Caco-2 (cell line): ENCODE results near the gene STEAP3. TPM values are rescaled to one million over a fixed set of nuclear protein-coding genes. Genes with fewer than 3 reads are reported as not detected.
A peak's percentile ranks its signal among the peaks of the same experiment; 100 is the strongest.

Experiments
- BruUV-seq: library from RNA; stranded (reverse); fragments of 400-500 nt; replicated peaks from 2 replicates; lab custom pipeline; 2021; lab: Mats Ljungman, UMichigan
- CTCF ChIA-PET: fragments of 300-600 bp; sonication (Branson Sonifier 250); formaldehyde crosslinking; loops from one replicate; lab custom pipeline; 2022; ENCODE audit warnings: antibody characterized with exemption; lab: Charles Lee
- POLR2A ChIA-PET: fragments of 300-600 bp; sonication (Branson Sonifier 250); formaldehyde crosslinking; loops from one replicate; lab custom pipeline; 2022; ENCODE audit warnings: antibody characterized with exemption; lab: Charles Lee
- DNase-seq, 2 experiments: peaks; one replicate each; pipeline versions ENCODE4 v3.0.0 to v3.0.0-alpha.2; 2020 to 2022
- H3K27me3 ChIP-seq: replicated peaks from 2 replicates; pipeline ENCODE4 v1.6.0; 2011; ENCODE audit warnings: low read length; ENCODE audit not compliant: control insufficient read depth, insufficient read depth
- H3K36me3 ChIP-seq: 2 replicates; pipeline ENCODE4 v1.5.1; 2011; ENCODE audit warnings: low read length; ENCODE audit not compliant: control insufficient read depth, insufficient read depth
- H3K4me1 ChIP-seq: fragments of 250-450 bp; sonication (Bioruptor Pico); 2 replicates; pipeline ENCODE4 v1.5.1; 2020; ENCODE audit warnings: mild to moderate bottlenecking
- H3K4me3 ChIP-seq: 2 replicates; pipeline ENCODE4 v1.5.1; 2011; ENCODE audit warnings: low read depth, mild to moderate bottlenecking, control low read depth, low read length
- H3K9me3 ChIP-seq: fragments of 250-450 bp; sonication (Bioruptor Pico); 2 replicates; pipeline ENCODE4 v1.5.1; 2020; ENCODE audit warnings: mild to moderate bottlenecking, moderate library complexity
- H3K27ac Mint-ChIP-seq: one replicate; pipeline ENCODE4 v1.8.0; 2022; ENCODE audit warnings: mixed read lengths; ENCODE audit not compliant: unreplicated experiment
- H3K27me3 Mint-ChIP-seq: one replicate; pipeline ENCODE4 v1.8.0; 2022; ENCODE audit warnings: mixed read lengths; ENCODE audit not compliant: insufficient read depth, unreplicated experiment
- H3K36me3 Mint-ChIP-seq: one replicate; pipeline ENCODE4 v1.8.0; 2022; ENCODE audit warnings: mild to moderate bottlenecking, mixed read lengths; ENCODE audit not compliant: insufficient read depth, unreplicated experiment
- H3K4me1 Mint-ChIP-seq: one replicate; pipeline ENCODE4 v1.8.0; 2022; ENCODE audit warnings: low read depth, mixed read lengths; ENCODE audit not compliant: unreplicated experiment
- H3K4me3 Mint-ChIP-seq: one replicate; pipeline ENCODE4 v1.8.0; 2022; ENCODE audit warnings: mild to moderate bottlenecking, moderate library complexity, mixed read lengths; ENCODE audit not compliant: unreplicated experiment
- H3K9me3 Mint-ChIP-seq: one replicate; pipeline ENCODE4 v1.8.0; 2022; ENCODE audit warnings: mixed read lengths; ENCODE audit not compliant: unreplicated experiment
- CTCF ChIP-seq, 2 experiments: fragments of 200-600 bp in 1 of 2; IDR thresholded peaks; 1 replicate in 1 of 2; 2 replicates in 1 of 2; pipeline versions ENCODE4 v1.5.1 to v1.8.0; 2011 to 2022; ENCODE audit warnings: antibody characterized with exemption in 1 of 2, control low read depth in 1 of 2, inconsistent platforms in 1 of 2, low read depth in 1 of 2, low read length in 1 of 2, mild to moderate bottlenecking in 1 of 2, moderate library complexity in 1 of 2; ENCODE audit not compliant: insufficient read depth in 1 of 2, severe bottlenecking in 1 of 2, unreplicated experiment in 1 of 2
- intact Hi-C: fragments of 100-400 bp; cut with micrococcal nuclease; formaldehyde crosslinking; loops from one replicate; pipeline ENCODE4 v1.10.0; 2022; ENCODE audit not compliant: unreplicated experiment
- total RNA-seq: library from RNA; stranded (reverse); gene quantifications from 2 replicates; pipeline ENCODE4 v1.2.3, GENCODE V29; 2022

Gene STEAP3
- total RNA-seq, 1 experiment from 2014 or later: 20.4 TPM

- no peak for DNase-seq
- H3K27me3 Mint-ChIP-seq: no peaks in the 10 kb centered on the region
- intact Hi-C loops: no loop called here
- ChIA-PET CTCF (no interaction called here), POLR2A (no interaction called here)
- peaks cover 23% of the 10 kb centered on the region for H3K4me1 ChIP-seq
- no peaks in the 10 kb centered on the region for H3K9me3 Mint-ChIP-seq
- no TSS peak for BruUV-seq
- H3K36me3 Mint-ChIP-seq: peaks cover 4% of the 10 kb centered on the region
- H3K36me3 ChIP-seq: 0 out of 2 replicates have a peak, but pooled peaks cover 1% of the 10 kb centered on the region
- no peaks in the 10 kb centered on the region for H3K27me3 ChIP-seq
- H3K4me3 Mint-ChIP-seq: no peak overlapping the region
- no peak for TF ChIP-seq CTCF (IDR thresholded peaks at IDR 0.05; ENCODE audit: insufficient read depth in 1 of 2, low read depth in 1 of 2, low read length in 1 of 2, severe bottlenecking in 1 of 2, unreplicated experiment in 1 of 2)
- no peaks in the 10 kb centered on the region for H3K9me3 ChIP-seq
- H3K27ac Mint-ChIP-seq: peak overlapping the region; percentile 25
- H3K4me1 Mint-ChIP-seq: peaks cover 22% of the 10 kb centered on the region
- no peak overlapping the region for H3K4me3 ChIP-seq
Measured at GRCh38 chr2:119243621-119244020, 20.0 kb downstream of the STEAP3 start.

- intact Hi-C loops: no loop called here
- BruUV-seq: no TSS peak
- H3K9me3 ChIP-seq: no peaks in the 10 kb centered on the region
- peaks cover 12% of the 10 kb centered on the region for H3K36me3 Mint-ChIP-seq
- H3K27ac Mint-ChIP-seq: no peak overlapping the region
- no peak for DNase-seq
- ChIA-PET POLR2A (no interaction called here), CTCF (no interaction called here)
- H3K27me3 ChIP-seq: no peaks in the 10 kb centered on the region
- no peaks in the 10 kb centered on the region for H3K9me3 Mint-ChIP-seq
- H3K4me3 Mint-ChIP-seq: no peak overlapping the region
- TF ChIP-seq CTCF (IDR thresholded peaks at IDR 0.05; ENCODE audit: insufficient read depth in 1 of 2, low read depth in 1 of 2, low read length in 1 of 2, severe bottlenecking in 1 of 2, unreplicated experiment in 1 of 2): no peak
- 0 out of 2 replicates have a peak, but pooled peaks cover 1% of the 10 kb centered on the region for H3K36me3 ChIP-seq
- H3K27me3 Mint-ChIP-seq: no peaks in the 10 kb centered on the region
- H3K4me3 ChIP-seq: no peak overlapping the region
- H3K4me1 Mint-ChIP-seq: peaks cover 9% of the 10 kb centered on the region
- peaks cover 10% of the 10 kb centered on the region for H3K4me1 ChIP-seq
Measured at GRCh38 chr2:119245076-119245840, 21.6 kb downstream of the STEAP3 start.

- Histone ChIP-seq H3K4me3 (no peak overlapping the region), H3K27me3 (no peaks in the 10 kb centered on the region), H3K9me3 (no peaks in the 10 kb centered on the region), H3K36me3 (0 out of 2 replicates have a peak, but pooled peaks cover 1% of the 10 kb centered on the region), H3K4me1 (peaks cover 4% of the 10 kb centered on the region)
- Mint-ChIP-seq H3K27ac (no peak overlapping the region), H3K4me1 (peaks cover 4% of the 10 kb centered on the region), H3K4me3 (no peak overlapping the region), H3K27me3 (no peaks in the 10 kb centered on the region), H3K36me3 (peaks cover 12% of the 10 kb centered on the region), H3K9me3 (no peaks in the 10 kb centered on the region)
- TF ChIP-seq CTCF (IDR thresholded peaks at IDR 0.05; ENCODE audit: insufficient read depth in 1 of 2, low read depth in 1 of 2, low read length in 1 of 2, severe bottlenecking in 1 of 2, unreplicated experiment in 1 of 2): no peak
- ChIA-PET POLR2A (no interaction called here), CTCF (no interaction called here)
- DNase-seq: no peak
- intact Hi-C loops: no loop called here
- BruUV-seq: no TSS peak
Measured at GRCh38 chr2:119245841-119246230, 22.2 kb downstream of the STEAP3 start.
